GM04503 (cell line): ENCODE data around the gene LMF1.

Experiments
- DNase-seq: peaks from one replicate; pipeline ENCODE4 v3.0.0-alpha.2; 2012; ENCODE audit warnings: low read depth

The LMF1 gene

GRCh38 chr16:929227-930073 lies 41.3 kb downstream of the LMF1 start:
- no peak for DNase-seq

GRCh38 chr16:928526-928925 lies 42.3 kb downstream of the LMF1 start:
- DNase-seq = no peak

- DNase-seq = no peak
Measured at GRCh38 chr16:927931-928330, 42.9 kb downstream of the LMF1 start.

- DNase-seq = no peak
Measured at GRCh38 chr16:927406-927805, 43.4 kb downstream of the LMF1 start.

GRCh38 chr16:926715-927114 lies 44.1 kb downstream of the LMF1 start:
- DNase-seq = no peak

- DNase-seq = no peak
Measured at GRCh38 chr16:924806-925205, 46.0 kb downstream of the LMF1 start.

GRCh38 chr16:924063-924462 lies 46.7 kb downstream of the LMF1 start:
- no peak for DNase-seq

GRCh38 chr16:923184-923583 lies 47.6 kb downstream of the LMF1 start:
- no peak for DNase-seq

GRCh38 chr16:922051-922450 lies 48.7 kb downstream of the LMF1 start:
- DNase-seq = no peak

GRCh38 chr16:921321-921905 lies 49.4 kb downstream of the LMF1 start:
- no peak for DNase-seq

- DNase-seq = peak; percentile 48
Measured at GRCh38 chr16:920717-921116, 50.1 kb downstream of the LMF1 start.

- DNase-seq = peak; percentile 42
Measured at GRCh38 chr16:920051-920681, 50.6 kb downstream of the LMF1 start.

- DNase-seq = no peak
Measured at GRCh38 chr16:919658-920050, 51.1 kb downstream of the LMF1 start.

- DNase-seq = no peak
Measured at GRCh38 chr16:918741-919657, 51.8 kb downstream of the LMF1 start.

GRCh38 chr16:918068-918467 lies 52.7 kb downstream of the LMF1 start:
- no peak for DNase-seq

GRCh38 chr16:917591-918061 lies 53.2 kb downstream of the LMF1 start:
- DNase-seq = no peak

GRCh38 chr16:916035-916799 lies 54.6 kb downstream of the LMF1 start:
- no peak for DNase-seq

- DNase-seq = no peak
Measured at GRCh38 chr16:915546-915945, 55.2 kb downstream of the LMF1 start.

GRCh38 chr16:914440-914839 lies 56.3 kb downstream of the LMF1 start:
- DNase-seq = no peak

GRCh38 chr16:913817-914439 lies 56.9 kb downstream of the LMF1 start:
- DNase-seq = no peak
